H9 (cell line): ENCODE results near the gene TMED6. TPM values are rescaled to one million over a fixed set of nuclear protein-coding genes. Genes with fewer than 3 reads are reported as not detected.

Experiments
- DNase-seq: peaks from one replicate; pipeline ENCODE4 v3.0.0-alpha.2; 2017
- H2AFZ ChIP-seq: one replicate; pipeline ENCODE4 v1.6.1; 2013; ENCODE audit warnings: mild to moderate bottlenecking, low read length, control low read depth, moderate library complexity
- H2AK5ac ChIP-seq: 2 replicates; pipeline ENCODE4 v1.6.1; 2013; ENCODE audit warnings: low read length, control low read depth, mixed read lengths; ENCODE audit not compliant: insufficient read length
- H2BK120ac ChIP-seq: one replicate; pipeline ENCODE4 v1.6.1; 2013; ENCODE audit warnings: low read depth, mild to moderate bottlenecking, low read length, control low read depth, inconsistent platforms; ENCODE audit not compliant: poor library complexity, severe bottlenecking
- H2BK12ac ChIP-seq: 2 replicates; pipeline ENCODE4 v1.6.1; 2013; ENCODE audit warnings: low read length, control low read depth, mixed read lengths, low read depth; ENCODE audit not compliant: insufficient read length
- H2BK15ac ChIP-seq: 2 replicates; pipeline ENCODE4 v1.6.1; 2013; ENCODE audit warnings: low read depth, low read length, control low read depth
- H2BK20ac ChIP-seq: one replicate; pipeline ENCODE4 v1.6.1; 2013; ENCODE audit warnings: low read depth, mild to moderate bottlenecking, low read length, control low read depth, inconsistent platforms; ENCODE audit not compliant: poor library complexity, severe bottlenecking
- H2BK5ac ChIP-seq: 2 replicates; pipeline ENCODE4 v1.6.1; 2013; ENCODE audit warnings: low read length, control low read depth, mixed read lengths; ENCODE audit not compliant: insufficient read length
- H3K14ac ChIP-seq: 2 replicates; pipeline ENCODE4 v1.6.1; 2013; ENCODE audit warnings: low read length, control low read depth; ENCODE audit not compliant: insufficient read depth
- H3K18ac ChIP-seq: 2 replicates; pipeline ENCODE4 v1.6.1; 2013; ENCODE audit warnings: low read depth, mild to moderate bottlenecking, mixed read lengths, low read length, control low read depth; ENCODE audit not compliant: insufficient read length
- H3K23ac ChIP-seq: 2 replicates; pipeline ENCODE4 v1.6.1; 2013; ENCODE audit warnings: low read length, control low read depth, mixed read lengths, low read depth; ENCODE audit not compliant: insufficient read length
- H3K23me2 ChIP-seq: 2 replicates; pipeline ENCODE4 v1.6.1; 2013; ENCODE audit warnings: low read depth, mild to moderate bottlenecking, mixed read lengths, low read length, control low read depth; ENCODE audit not compliant: insufficient read length, poor library complexity, severe bottlenecking
- H3K27ac ChIP-seq: 2 replicates; pipeline ENCODE4 v1.5.1; 2013; ENCODE audit warnings: low read length, control low read depth, mixed read lengths, low read depth; ENCODE audit not compliant: insufficient read length
- H3K27me3 ChIP-seq: 2 replicates; pipeline ENCODE4 v1.6.1; 2013; ENCODE audit warnings: low read length, control low read depth, inconsistent platforms; ENCODE audit not compliant: insufficient read depth
- H3K4ac ChIP-seq: 2 replicates; pipeline ENCODE4 v1.6.1; 2013; ENCODE audit warnings: low read depth, mild to moderate bottlenecking, control low read depth, inconsistent platforms, low read length, moderate library complexity
- H3K4me1 ChIP-seq: 2 replicates; pipeline ENCODE4 v1.6.1; 2013; ENCODE audit warnings: low read length, control low read depth, inconsistent platforms; ENCODE audit not compliant: insufficient read depth
- H3K4me2 ChIP-seq: 2 replicates; pipeline ENCODE4 v1.6.1; 2013; ENCODE audit warnings: low read length, control low read depth, mixed read lengths; ENCODE audit not compliant: insufficient read length, insufficient read depth
- H3K56ac ChIP-seq: 2 replicates; pipeline ENCODE4 v1.6.1; 2013; ENCODE audit warnings: low read depth, mild to moderate bottlenecking, mixed read lengths, low read length, control low read depth; ENCODE audit not compliant: insufficient read length
- H3K79me1 ChIP-seq: 2 replicates; pipeline ENCODE4 v1.6.1; 2013; ENCODE audit warnings: low read depth, mild to moderate bottlenecking, moderate library complexity, low read length, control low read depth, inconsistent platforms; ENCODE audit not compliant: insufficient read depth, poor library complexity, severe bottlenecking
- H3K79me2 ChIP-seq: 2 replicates; pipeline ENCODE4 v1.6.1; 2013; ENCODE audit warnings: low read length, control low read depth, inconsistent platforms; ENCODE audit not compliant: insufficient read depth
- H3K9ac ChIP-seq: 2 replicates; pipeline ENCODE4 v1.6.1; 2013; ENCODE audit warnings: low read length, control low read depth, mixed read lengths; ENCODE audit not compliant: insufficient read length; ENCODE audit errors: extremely low read depth
- H3K9me3 ChIP-seq: one replicate; pipeline ENCODE4 v1.6.1; 2013; ENCODE audit warnings: low read depth, low read length, inconsistent platforms; ENCODE audit not compliant: control insufficient read depth
- H3T11ph ChIP-seq: one replicate; pipeline ENCODE4 v1.6.1; 2013; ENCODE audit warnings: mild to moderate bottlenecking, low read length, control low read depth, inconsistent platforms
- H4K20me1 ChIP-seq: one replicate; pipeline ENCODE4 v1.6.1; 2013; ENCODE audit not compliant: control insufficient read depth, insufficient read length, insufficient read depth
- H4K5ac ChIP-seq: 2 replicates; pipeline ENCODE4 v1.6.1; 2013; ENCODE audit warnings: low read depth, mild to moderate bottlenecking, mixed read lengths, low read length, control low read depth; ENCODE audit not compliant: insufficient read length
- H4K8ac ChIP-seq: replicated peaks from 2 replicates; pipeline ENCODE4 v1.6.1; 2013; ENCODE audit warnings: low read length, control low read depth, mixed read lengths, low read depth; ENCODE audit not compliant: insufficient read length
- H4K91ac ChIP-seq: 2 replicates; pipeline ENCODE4 v1.6.1; 2013; ENCODE audit warnings: low read depth, mild to moderate bottlenecking, moderate library complexity, mixed read lengths, low read length, control low read depth; ENCODE audit not compliant: insufficient read length
- H3K27ac Mint-ChIP-seq, 3 experiments: 2 replicates in 2 of 3; 3 replicates in 1 of 3; pipeline ENCODE4 v1.8.0; 2020 to 2021; ENCODE audit warnings: mixed read lengths in 3 of 3, mild to moderate bottlenecking in 1 of 3, moderate library complexity in 1 of 3
- H3K27me3 Mint-ChIP-seq: 2 replicates; pipeline ENCODE4 v1.8.0; 2021; ENCODE audit warnings: low read depth, mild to moderate bottlenecking, moderate library complexity, mixed read lengths
- H3K36me3 Mint-ChIP-seq, 3 experiments: 2 replicates in 2 of 3; 3 replicates in 1 of 3; pipeline ENCODE4 v1.8.0; 2020 to 2021; ENCODE audit warnings: low read depth in 3 of 3, mixed read lengths in 3 of 3; ENCODE audit not compliant: insufficient read depth in 1 of 3
- H3K4me1 Mint-ChIP-seq, 2 experiments: 2 replicates each; pipeline ENCODE4 v1.8.0; 2020; ENCODE audit warnings: mixed read lengths in 2 of 2
- H3K4me3 Mint-ChIP-seq, 2 experiments: 2 replicates in 1 of 2; 3 replicates in 1 of 2; pipeline ENCODE4 v1.8.0; 2020 to 2021; ENCODE audit warnings: mild to moderate bottlenecking in 2 of 2, mixed read lengths in 2 of 2, moderate library complexity in 1 of 2
- H3K9me3 Mint-ChIP-seq, 2 experiments: 2 replicates in 1 of 2; 3 replicates in 1 of 2; pipeline ENCODE4 v1.8.0; 2020; ENCODE audit warnings: mild to moderate bottlenecking in 2 of 2, mixed read lengths in 2 of 2, moderate library complexity in 1 of 2
- WGBS: extraction: QIAGEN DNeasy Blood & Tissue Kit; methylation state at CpG from one replicate; pipeline ENCODE4 v1.1.7; 2013; ENCODE audit warnings: missing lambda C conversion rate, low lambda C conversion rate, mixed read lengths; ENCODE audit not compliant: insufficient read length; ENCODE audit errors: extremely low coverage; 5-methylcytosine and 5-hydroxymethylcytosine counted together
- total RNA-seq: library from RNA; stranded (reverse); gene quantifications from 2 replicates; pipeline ENCODE4 v1.2.1, GENCODE V29; 2021
- TF ChIP-seq, protein P1 (sequence below): fragments of 200-600 bp; sonication (generic); conservative IDR thresholded peaks from 3 replicates; pipeline ENCODE4 v1.8.0; 2021; ENCODE audit warnings: antibody characterized with exemption, mild to moderate bottlenecking

The TMED6 gene
- total RNA-seq, 1 experiment from 2014 or later: 0.31 TPM

DNA sequence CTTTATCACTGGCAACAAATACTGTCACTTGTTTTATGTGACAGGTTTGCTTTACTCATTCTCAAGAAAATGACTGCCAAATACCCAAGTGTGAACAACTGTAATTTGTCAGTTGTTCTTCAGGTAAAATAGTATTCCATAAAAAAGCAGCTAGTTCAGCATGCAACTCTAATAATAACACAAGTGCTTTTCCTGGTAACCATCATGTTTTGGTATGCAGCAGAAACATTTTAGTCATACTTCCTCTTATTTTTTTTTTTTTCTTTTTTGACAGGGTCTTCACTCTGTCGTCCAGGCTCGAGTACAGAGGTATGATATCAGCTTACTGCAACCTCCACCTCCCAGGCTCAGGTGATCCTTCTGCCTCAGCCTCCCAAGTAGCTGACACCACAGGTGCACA is 29.6 kb upstream of the TMED6 start:
- no peak overlapping the region for H4K8ac ChIP-seq

More for the DNA sequence above, 29.6 kb upstream of the TMED6 start:
- no peaks in the 10 kb centered on the region for H3K9me3 Mint-ChIP-seq
- no peak overlapping the region for H2AK5ac ChIP-seq
- H3K79me2 ChIP-seq: peaks cover 5% of the 10 kb centered on the region; the same call in 1 of the 2 replicates
- peaks cover 2% of the 10 kb centered on the region for H3K23me2 ChIP-seq
- no CpG with 5 or more reads among the region's 2 CpGs for WGBS
- no peak overlapping the region for H2BK12ac ChIP-seq
- peaks cover 4 to 8% of the 10 kb centered on the region in 2 experiments; a peak in 3 of 4 replicates for H3K4me1 Mint-ChIP-seq
- H3K4me2 ChIP-seq: no peak overlapping the region
- no peaks in the 10 kb centered on the region for H3K27me3 ChIP-seq
- no peaks in the 10 kb centered on the region for H3K9me3 ChIP-seq
- peaks cover 8% of the 10 kb centered on the region for H3K79me1 ChIP-seq
- H3K56ac ChIP-seq: no peak overlapping the region
- H2BK15ac ChIP-seq: no peak overlapping the region
- TF ChIP-seq, protein P1, sequence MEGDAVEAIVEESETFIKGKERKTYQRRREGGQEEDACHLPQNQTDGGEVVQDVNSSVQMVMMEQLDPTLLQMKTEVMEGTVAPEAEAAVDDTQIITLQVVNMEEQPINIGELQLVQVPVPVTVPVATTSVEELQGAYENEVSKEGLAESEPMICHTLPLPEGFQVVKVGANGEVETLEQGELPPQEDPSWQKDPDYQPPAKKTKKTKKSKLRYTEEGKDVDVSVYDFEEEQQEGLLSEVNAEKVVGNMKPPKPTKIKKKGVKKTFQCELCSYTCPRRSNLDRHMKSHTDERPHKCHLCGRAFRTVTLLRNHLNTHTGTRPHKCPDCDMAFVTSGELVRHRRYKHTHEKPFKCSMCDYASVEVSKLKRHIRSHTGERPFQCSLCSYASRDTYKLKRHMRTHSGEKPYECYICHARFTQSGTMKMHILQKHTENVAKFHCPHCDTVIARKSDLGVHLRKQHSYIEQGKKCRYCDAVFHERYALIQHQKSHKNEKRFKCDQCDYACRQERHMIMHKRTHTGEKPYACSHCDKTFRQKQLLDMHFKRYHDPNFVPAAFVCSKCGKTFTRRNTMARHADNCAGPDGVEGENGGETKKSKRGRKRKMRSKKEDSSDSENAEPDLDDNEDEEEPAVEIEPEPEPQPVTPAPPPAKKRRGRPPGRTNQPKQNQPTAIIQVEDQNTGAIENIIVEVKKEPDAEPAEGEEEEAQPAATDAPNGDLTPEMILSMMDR: no peak
- H4K5ac ChIP-seq: no peak overlapping the region
- H3K27me3 Mint-ChIP-seq: no peaks in the 10 kb centered on the region
- no peak overlapping the region for H2AFZ ChIP-seq
- H3K18ac ChIP-seq: no peak overlapping the region
- no peak overlapping the region for H3K23ac ChIP-seq
- no peak overlapping the region for H2BK20ac ChIP-seq
- H3K27ac ChIP-seq: no peak overlapping the region
- H3K9ac ChIP-seq: no peak overlapping the region
- no peak for DNase-seq
- peaks cover 39 to 67% (median 66%) of the 10 kb centered on the region in 3 experiments for H3K36me3 Mint-ChIP-seq
- no peak overlapping the region for H3T11ph ChIP-seq
- no peak overlapping the region for H2BK5ac ChIP-seq
- H3K4me1 ChIP-seq: no peaks in the 10 kb centered on the region
- no peak overlapping the region for H3K14ac ChIP-seq
- H3K4me3 Mint-ChIP-seq: no peak overlapping the region
- no peaks in the 10 kb centered on the region for H4K20me1 ChIP-seq
- H4K91ac ChIP-seq: no peak overlapping the region
- no peak overlapping the region for H3K27ac Mint-ChIP-seq
- no peak overlapping the region for H2BK120ac ChIP-seq
- H3K4ac ChIP-seq: no peak overlapping the region
